HG03457 (cell line): ENCODE measurements around the gene HIVEP3.
"Not testable (repeated sequence)": the region's sequence is repeated elsewhere in the genome, so short reads cannot be mapped to it uniquely, and the experiment has no call there.

Source experiments
- ATAC-seq: cut with Tn5 transposase; IDR thresholded peaks from one replicate; pipeline ENCODE4 v1.9.1; 2021; ENCODE audit warnings: moderate number of reproducible peaks; ENCODE audit not compliant: unreplicated experiment

HIVEP3 gene

DNA sequence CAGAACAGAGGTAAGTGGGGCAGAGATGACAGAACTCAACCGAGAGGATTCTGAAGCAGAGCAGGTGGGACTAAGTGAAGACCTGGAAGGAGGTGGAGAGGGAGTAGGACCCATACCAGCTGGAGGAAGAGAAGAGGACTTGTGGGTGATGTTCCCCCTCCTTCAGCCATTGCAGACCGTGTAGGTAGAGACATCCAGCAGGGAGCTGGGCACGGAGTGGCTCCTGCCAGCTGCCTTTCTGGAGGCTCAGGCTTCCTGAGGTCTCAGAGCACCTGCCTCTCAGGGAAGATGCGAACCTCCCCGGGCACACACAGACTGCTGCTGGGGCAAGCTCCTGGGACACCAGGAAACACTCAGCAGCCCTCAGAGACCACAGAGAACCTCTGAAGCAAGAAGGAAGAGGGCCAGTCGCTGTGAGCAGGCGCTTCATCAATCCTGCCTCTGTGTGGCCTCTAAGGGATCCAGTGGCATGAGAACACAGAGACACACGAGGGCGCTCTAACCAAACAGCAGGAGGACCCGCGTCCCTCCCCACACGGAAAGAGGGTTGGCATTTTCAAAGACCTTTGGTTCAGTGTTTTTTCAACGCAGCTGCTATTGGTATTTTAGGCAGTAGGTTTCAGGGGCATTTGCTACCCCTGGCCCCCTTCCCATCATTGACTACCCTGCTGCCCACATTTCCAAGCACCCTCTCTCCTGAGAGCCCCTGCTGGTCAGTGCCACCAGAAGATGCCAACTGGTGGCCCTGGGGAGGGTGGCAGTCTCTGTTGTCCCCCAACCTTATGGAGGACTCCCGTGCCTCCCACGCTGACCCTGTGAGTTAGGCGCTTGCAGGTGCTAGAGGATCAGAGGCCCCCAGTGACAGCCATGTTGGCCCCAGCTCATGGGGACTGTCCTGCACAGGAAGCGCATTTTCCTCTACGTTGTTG, 344.7 kb downstream of the HIVEP3 start:
- no peak for ATAC-seq

DNA sequence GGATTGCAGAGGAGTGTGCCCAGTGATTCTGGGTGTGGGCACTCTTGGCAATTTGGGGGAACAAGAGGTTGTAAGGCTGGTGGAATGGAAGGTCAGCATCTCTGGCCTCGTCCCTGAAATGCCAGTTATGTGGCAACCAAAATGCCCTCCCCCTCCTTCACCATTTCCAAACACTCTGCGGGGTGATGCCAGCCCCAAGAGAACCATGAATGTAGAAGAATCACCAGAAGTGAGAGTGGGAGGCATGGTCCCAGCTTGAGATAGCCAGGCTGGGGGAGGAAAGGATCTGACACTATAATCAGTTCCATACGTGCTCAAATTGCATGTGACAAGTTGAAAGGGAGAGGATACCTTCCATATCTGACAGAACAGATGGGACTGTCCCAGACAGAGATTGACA, 345.5 kb downstream of the HIVEP3 start:
- no peak for ATAC-seq

DNA sequence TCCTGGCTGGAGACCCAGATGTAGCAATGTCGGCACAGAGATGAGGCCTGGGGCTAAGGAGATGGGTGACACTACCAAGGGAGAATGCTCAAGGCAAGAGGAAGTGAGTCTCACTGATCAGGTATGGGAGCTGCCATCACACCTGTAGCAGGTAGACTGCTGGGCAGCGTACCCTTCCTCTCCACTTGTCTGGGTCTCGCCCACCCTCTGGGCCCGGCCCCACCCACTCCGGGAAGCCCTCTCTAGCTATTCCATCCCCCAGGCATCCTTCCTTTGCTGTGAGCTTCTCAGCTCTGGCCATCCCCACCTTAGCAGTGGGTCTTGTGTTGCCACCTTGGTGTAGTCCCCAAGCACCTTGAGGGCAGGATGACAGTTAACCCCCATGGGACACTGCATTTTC, 346.5 kb downstream of the HIVEP3 start:
- ATAC-seq = no peak

DNA sequence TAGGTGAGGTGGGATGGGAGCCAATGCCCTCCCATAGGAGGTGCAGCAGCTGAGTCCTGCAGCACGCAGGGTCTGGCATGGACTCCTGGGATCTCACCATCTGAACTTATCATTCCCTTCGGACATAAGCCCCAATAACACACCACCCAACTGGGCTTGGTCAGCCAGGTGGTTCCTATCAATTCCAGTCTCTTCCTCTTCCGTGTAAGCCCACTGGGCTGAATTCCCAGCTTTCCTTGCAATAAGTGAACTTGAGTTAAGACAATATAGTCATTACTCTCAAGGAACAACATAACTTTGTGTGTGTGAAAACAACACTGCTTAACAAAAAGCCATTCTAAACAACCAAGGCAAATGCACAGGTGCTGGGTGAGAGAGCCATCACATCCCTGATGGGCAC, 347.7 kb downstream of the HIVEP3 start:
- no peak for ATAC-seq

DNA sequence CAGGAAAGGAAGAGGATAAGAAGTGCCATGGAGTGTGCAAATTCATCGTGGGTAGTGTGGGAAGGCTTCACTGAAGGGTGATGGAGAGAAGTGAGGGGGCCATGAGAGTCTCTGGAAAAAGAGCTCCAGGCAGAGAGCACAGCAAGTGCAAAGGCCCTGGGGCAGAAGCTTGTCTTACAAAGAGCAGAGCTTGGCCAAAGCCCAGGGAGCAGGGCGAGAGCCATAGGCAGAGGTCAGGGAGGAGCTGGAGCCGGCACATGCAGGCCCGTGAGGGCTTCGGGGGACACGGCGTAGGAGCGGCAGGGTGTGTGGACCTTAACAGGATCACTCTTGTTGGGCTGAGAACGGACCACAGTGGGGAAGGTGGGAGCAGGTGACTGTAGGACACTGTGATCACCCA, 350.5 kb downstream of the HIVEP3 start:
- ATAC-seq = no peak

DNA sequence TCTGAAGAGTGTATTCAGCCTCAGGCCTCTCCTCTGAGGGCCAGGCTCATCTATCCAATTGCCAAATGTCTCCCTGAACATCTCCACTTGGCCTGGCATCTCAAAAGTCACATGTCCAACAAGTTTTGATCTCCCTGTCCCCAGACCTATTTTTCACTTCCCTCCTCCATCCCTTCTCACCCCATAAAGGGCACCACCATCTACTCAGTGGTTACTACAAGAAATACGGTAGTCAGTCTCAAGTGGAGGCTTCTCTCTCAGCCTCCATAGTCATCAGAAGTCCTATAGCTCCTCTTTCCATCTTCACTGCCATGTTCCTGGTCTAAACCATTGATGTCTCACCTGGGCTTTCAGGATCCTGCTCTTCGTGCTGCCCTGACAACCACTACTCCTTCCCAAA, 351.8 kb downstream of the HIVEP3 start:
- no peak for ATAC-seq

DNA sequence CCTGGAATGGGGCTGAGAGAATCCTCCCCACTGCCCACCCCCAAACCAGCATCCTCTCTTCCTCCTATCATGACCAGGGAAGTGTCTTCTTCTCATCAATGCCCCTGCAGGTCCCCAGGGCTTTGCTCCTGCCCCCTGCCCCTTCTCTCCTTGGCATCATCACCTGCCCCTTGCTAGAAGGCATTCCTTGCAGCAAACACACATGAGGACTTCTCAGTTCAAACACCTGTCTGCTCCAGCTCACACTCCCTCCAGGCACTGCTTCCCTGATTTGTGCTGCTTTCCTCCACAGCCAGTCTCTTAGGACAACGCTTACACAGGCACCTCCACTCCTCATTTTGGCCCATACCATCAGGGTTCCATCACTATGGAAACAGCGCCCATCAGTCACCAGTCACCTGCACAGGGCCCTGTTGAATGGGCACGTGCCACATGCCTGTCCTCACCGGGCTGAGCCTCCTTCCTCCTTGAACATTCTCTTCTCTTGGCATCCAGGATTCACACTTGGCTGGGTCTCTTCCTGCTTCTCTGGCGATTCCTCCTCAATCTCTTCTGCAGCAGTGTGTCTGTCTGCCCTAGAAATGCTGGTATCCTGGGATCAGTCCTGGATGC, 352.3 kb downstream of the HIVEP3 start:
- ATAC-seq = no peak

DNA sequence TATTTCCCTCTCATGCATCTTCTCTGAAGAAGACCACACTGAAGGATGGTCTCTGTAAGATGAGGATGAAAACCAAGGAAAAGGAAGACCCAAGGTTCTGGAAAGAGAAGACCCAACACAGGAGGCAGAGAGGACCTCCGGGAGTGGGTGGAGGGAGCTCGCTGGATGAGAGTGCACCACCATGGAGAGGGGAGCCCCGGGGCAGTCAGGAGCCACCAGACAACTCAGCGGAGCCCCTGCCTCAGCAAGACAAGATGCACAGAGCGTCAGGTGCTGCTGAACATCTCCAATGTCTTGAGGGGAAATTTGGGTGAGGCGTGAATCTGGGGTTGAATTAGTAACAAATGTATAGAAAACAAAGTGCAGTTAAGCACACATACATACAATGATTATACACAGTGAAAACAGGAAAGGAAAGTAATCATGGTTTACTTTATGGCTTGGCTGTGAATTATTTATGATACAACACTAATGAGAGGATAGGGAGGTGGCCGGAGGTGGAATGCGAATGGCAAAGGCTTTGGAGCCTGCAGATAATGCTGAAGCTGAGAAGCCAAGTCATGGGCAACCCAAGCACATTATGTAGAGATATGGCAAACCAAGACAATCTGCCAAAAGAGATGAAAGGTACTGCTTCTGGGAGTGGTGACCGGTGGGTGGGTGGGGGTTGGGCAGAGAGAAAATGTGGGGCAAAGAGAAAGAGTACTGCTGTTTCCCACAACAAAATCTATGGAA, 353.8 kb downstream of the HIVEP3 start:
- ATAC-seq = no peak

DNA sequence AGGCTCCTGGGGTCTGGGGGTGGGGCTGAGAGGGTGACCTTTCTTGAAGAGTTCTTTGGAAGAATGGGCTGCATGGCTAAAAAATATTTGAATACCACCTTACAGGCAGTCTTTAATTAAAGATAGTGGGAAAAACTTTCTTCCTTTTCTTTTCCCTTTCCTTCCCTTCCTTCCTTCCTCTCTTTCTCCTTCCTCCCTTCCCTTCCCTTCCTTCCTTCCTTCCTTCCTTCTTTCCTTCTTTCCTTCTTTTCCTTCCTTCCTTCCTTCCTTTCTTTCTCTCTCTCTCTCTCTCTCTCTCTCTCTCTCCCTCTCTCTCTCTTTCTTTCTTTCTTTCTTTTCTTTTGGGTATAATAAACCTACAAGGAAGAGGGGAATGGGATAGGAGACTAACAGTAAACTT, 356.4 kb downstream of the HIVEP3 start:
- no peak for ATAC-seq

DNA sequence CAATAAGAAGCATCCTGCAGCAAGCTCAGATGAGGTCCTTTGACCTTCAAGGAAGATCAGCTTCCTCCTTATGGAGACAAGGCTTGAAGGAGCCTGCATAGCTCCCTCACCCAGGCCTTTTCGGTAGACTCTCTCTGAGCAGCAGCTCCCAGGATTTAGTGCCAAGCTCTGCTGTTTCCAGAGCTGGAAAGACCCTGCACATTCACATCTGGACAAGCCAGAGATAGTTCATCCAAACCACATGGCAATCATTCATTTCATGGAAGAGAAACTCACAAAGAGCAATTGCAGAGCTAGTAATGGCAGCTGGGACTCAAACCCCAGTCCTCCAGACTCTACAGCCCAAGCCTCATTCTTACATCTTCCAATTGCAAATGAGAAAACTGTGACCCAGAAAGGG, 357.8 kb downstream of the HIVEP3 start:
- no peak for ATAC-seq

DNA sequence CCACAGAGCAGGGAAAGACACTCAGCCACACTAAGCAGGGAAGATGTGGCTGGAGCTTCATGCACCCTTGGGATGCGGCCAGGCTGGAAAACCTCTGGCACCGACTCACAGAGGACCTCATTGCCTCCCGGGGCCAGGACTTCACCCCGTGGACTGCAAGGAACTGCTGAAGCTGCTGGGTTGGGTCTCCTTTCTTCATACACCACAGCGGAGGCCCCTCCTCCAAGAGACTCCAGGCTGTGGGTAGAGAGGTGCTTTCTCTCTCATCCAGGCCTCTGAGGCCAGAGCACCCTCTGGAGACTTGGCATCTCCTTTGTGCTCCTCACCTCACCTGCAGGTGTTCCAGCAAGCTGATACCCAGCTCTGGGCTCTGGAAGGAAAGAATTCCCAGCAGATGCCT, 358.2 kb downstream of the HIVEP3 start:
- ATAC-seq = no peak

DNA sequence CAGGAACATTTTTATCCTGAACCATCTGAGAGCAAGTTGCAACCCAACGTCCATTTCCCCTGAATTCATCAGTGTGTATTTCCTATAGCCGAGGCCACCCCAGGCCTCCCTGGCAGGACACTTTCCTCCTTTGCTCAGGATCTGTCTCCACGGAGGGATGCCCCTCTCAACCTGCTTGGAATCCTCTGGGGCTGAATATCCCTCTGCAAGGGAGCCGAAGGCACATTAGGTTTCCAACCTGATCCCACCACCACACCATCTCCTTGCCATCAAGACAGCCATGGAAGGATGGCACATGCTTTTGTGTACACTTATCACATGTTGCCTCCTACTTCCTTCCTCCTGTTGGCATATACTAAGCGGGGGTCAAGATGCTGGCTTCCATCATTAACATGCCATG, 359.4 kb downstream of the HIVEP3 start:
- ATAC-seq = no peak

DNA sequence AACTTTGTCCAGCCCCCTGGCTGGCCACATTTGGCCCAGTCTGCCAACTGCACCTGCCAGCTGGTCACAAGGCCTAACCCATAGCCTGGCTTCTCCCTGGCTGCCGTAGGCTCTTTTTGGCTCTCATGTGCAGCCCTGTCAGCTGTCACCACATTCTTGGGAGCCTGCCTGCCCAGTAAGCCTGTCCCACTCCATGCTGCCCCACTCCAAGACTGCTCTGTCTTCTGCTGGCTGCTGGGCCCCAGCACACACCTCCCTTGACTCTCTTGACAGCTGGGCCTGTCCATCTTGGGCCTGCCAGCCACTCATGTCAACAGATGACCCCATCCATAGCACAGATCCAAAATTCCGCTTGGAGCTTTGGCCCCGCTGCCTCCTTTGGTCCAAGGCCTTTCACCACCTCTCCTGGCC, 360.0 kb downstream of the HIVEP3 start:
- no peak for ATAC-seq

DNA sequence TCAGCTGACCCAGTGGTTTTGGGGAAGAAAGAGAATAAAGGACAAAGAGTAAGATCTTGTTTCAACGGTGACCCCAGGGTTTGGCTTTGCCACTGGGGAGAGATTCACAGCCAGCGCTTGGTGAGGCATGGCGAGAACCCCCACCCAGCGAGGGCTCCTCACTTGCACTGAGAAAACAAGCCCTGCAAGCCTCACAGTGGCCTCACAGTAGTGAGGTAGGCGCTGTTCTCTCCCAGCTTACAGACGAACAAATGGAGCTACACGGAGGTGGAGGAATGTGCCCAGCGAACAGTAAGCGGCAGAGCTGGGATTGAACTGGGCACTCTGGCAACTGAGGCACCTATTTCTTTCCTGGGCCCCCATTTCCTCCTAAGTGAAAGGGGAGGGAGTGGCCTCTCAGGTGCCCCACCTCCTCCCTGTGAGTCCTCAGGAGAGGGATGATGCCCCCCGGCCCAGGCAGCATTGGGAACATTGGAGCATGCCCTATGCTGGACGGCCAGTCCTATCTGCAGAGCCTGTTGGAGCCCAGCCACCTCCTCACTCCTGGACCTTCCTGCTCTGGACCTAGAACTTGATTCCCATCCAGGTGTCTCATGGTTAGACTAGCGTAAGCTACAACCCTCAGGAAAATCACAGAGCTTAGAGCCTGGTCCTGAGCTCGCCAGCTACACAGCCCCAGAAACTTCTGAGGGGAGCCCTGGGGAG, 360.8 kb downstream of the HIVEP3 start:
- no peak for ATAC-seq

DNA sequence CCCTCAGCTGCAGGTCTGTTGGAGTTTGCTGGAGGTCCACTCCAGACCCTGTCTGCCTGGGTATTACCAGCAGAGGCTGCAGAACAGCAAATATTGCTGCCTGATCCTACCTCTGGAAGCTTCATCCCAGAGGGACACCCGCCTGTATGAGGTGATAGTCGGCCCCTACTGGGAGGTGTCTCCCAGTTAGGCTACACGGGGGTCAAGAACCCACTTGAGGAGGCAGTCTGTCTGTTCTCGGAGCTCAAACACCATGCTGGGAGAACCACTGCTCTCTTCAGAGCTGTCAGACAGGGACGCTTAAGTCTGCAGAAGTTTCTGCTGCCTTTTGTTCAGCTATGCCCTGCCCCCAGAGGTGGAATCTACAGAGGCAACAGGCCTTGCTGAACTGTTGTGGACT, 364.0 kb downstream of the HIVEP3 start:
- ATAC-seq = not testable (repeated sequence)

DNA sequence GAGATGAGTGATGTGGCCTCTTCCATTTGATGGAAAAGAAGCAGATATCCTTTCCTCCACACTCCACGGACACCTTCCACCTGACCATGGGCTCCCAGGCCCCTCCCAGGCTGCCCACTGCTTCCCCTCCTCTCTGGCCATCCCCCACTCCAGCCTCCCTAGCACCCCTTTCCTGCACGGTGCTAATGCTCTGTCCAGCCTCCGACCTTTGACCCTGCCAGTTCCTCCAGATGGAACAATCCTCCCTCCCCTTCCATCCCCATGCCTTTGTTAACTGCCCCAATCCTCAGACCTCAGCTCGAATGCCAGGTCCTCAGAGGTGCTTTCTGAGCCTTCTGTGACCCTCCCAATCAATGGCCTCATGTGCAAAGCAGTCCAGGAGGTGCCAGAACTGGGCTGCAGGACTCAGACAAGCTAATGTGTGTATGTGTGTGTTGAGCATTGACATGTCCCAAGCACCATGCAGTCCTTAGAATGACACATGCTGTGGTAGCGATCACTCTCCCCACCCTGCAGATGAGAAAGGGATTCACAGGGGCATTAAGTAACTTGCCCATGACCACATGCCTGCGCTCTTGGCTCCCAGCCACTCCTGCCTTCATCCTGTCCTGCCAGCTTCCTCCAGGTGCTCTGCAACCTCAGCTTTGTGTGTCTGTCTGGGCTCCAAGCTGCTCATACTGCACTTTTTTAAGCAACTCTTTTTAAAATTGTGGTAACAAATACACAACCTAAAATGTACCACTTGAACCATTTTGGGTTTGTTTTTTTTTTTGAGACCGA, 370.8 kb downstream of the HIVEP3 start:
- no peak for ATAC-seq

DNA sequence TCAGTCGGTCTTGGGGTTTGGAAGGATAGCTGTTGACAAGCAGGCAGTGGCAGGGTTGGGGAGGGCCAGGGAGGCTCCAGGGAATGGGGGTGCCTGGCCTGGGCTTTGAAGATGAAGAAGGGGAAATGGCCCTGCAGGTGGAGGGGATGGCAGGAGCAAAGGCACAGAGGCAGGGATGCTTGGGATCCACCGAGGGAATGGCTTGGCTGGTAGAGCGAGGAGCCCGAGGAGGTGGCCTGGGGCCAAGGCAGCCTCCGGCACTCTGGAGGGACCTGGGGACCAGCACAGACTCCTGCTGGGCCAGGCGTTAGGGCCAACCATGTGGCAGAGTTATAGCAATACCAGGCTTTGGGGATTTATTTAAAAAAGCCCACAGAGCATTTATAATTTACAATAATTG, 371.4 kb downstream of the HIVEP3 start:
- ATAC-seq = no peak

DNA sequence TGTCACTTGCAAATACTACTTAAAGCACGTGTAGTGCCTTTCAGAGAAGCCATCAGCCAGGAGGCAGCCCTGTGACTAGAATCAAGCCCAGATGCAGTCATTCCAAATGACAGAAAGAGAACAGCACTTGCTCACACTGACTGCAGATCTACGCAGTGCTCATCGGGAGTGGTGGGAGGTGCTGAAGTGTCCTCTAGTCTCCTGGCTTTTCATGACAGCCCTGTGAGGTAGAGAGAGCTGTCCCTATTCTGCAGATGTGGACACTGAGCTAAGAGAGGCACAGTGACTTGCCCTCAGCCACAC, 371.9 kb downstream of the HIVEP3 start:
- no peak for ATAC-seq

DNA sequence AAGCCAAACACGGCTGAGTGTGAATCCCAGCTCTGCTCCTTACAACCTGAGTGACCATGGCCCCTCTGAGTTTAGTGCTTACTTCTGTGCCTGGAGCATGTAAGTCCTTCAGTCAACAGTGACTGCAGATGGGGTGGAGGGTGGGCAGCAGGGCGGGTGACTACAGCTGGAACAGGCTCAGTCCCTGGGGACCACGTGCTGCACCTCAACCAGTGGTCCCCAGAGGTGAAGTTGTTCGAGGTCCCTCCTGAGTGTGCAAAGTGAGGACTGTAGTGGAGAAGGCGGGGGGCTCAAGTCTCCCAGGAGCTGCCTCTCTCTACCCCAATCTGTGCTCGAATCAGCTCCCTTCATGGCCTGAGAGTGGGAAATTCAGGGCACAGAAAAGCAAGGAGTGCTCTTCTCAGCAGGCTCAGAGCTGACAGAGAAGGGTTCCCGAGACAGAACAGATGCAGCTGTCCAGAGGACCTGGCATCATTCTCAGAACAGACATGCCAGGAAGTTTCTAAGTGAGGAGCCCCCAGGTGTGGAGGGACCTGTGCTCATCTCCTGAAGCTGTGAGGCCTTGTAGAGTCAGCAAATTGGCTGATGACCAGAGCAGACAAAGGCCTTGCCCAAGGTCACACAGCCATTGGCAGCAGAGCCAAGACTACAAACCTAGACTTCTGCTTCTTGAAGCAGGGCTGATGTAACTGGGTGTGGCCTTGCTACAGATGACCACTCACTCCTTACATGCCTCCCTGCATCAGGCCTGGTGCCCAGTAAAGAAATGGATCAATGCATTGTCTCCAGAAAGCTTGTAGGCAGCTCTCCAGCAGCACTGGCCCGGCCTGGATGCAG, 372.5 kb downstream of the HIVEP3 start:
- no peak for ATAC-seq
